GM20431 (cell line): ENCODE results near the gene JPT2.

Experiments used
- in situ Hi-C: fragments of 300-500 bp; cut with MseI, MboI; formaldehyde crosslinking; loops from one replicate; pipeline ENCODE4 v1.15.0; 2020; ENCODE audit warnings: low sequenced_read_pairs; ENCODE audit not compliant: unreplicated experiment

The JPT2 gene

GRCh38 chr16:1677942-1678499 lies at the start of gene JPT2:
TSS of gene JPT2 (plus strand) at chr16:1678279. CDS start at chr16:1678313, 34 bp downstream.
- in situ Hi-C loops, result no loop called here

GRCh38 chr16:1630450-1631213 lies 47.4 kb upstream of the JPT2 start:
- in situ Hi-C loops, result no loop called here

GRCh38 chr16:1631230-1631629 lies 46.8 kb upstream of the JPT2 start:
- in situ Hi-C loops, result no loop called here

- in situ Hi-C loops, result no loop called here
These were observed 46.0 kb upstream of the JPT2 start for GRCh38 chr16:1631931-1632637.

- in situ Hi-C loops, result no loop called here
These were observed 45.5 kb upstream of the JPT2 start for GRCh38 chr16:1632638-1632970.

GRCh38 chr16:1633310-1633709 lies 44.8 kb upstream of the JPT2 start:
- in situ Hi-C loops, result no loop called here

- in situ Hi-C loops, result no loop called here
These were observed 43.5 kb upstream of the JPT2 start for GRCh38 chr16:1634541-1634940.

- in situ Hi-C loops, result no loop called here
These were observed 43.0 kb upstream of the JPT2 start for GRCh38 chr16:1635070-1635469.

GRCh38 chr16:1637526-1637925 lies 40.6 kb upstream of the JPT2 start:
- in situ Hi-C loops, result no loop called here

GRCh38 chr16:1638757-1639156 lies 39.3 kb upstream of the JPT2 start:
- in situ Hi-C loops, result no loop called here

GRCh38 chr16:1639282-1639681 lies 38.8 kb upstream of the JPT2 start:
- in situ Hi-C loops, result no loop called here

- in situ Hi-C loops, result no loop called here
These were observed 38.2 kb upstream of the JPT2 start for GRCh38 chr16:1639860-1640259.

- in situ Hi-C loops, result no loop called here
These were observed 37.7 kb upstream of the JPT2 start for GRCh38 chr16:1640261-1640941.

- in situ Hi-C loops, result no loop called here
These were observed 36.8 kb upstream of the JPT2 start for GRCh38 chr16:1641261-1641660.

GRCh38 chr16:1642148-1642547 lies 35.9 kb upstream of the JPT2 start:
- in situ Hi-C loops, result no loop called here

GRCh38 chr16:1642753-1643152 lies 35.3 kb upstream of the JPT2 start:
- in situ Hi-C loops, result no loop called here

- in situ Hi-C loops, result no loop called here
These were observed 34.6 kb upstream of the JPT2 start for GRCh38 chr16:1643521-1643920.

- in situ Hi-C loops, result no loop called here
These were observed 32.1 kb upstream of the JPT2 start for GRCh38 chr16:1645914-1646525.

- in situ Hi-C loops, result no loop called here
These were observed 30.2 kb upstream of the JPT2 start for GRCh38 chr16:1647856-1648255.

- in situ Hi-C loops, result no loop called here
These were observed 27.9 kb upstream of the JPT2 start for GRCh38 chr16:1650131-1650530.
